ENCODE results near the gene ABTB1.
"Not testable (repeated sequence)": the region's sequence is repeated elsewhere in the genome, so short reads cannot be mapped to it uniquely, and the experiment has no call there.

Gene ABTB1

GRCh38 chr3:127651516-127652172, 21.1 kb upstream of the ABTB1 start:
- DNase-seq = no peak

GRCh38 chr3:127652246-127652995, 20.3 kb upstream of the ABTB1 start:
- DNase-seq = peak; percentile 77

- no peak for DNase-seq
Observed at GRCh38 chr3:127654374-127654773, 18.4 kb upstream of the ABTB1 start.

GRCh38 chr3:127654993-127655392, 17.8 kb upstream of the ABTB1 start:
- not testable (repeated sequence) for DNase-seq

- DNase-seq = no peak
Observed at GRCh38 chr3:127655641-127656040, 17.1 kb upstream of the ABTB1 start.

GRCh38 chr3:127656906-127657305, 15.8 kb upstream of the ABTB1 start:
- DNase-seq = no peak

- no peak for DNase-seq
Observed at GRCh38 chr3:127658234-127658633, 14.5 kb upstream of the ABTB1 start.

- no peak for DNase-seq
Observed at GRCh38 chr3:127660621-127661251, 12.0 kb upstream of the ABTB1 start.

- no peak for DNase-seq
Observed at GRCh38 chr3:127661600-127661999, 11.2 kb upstream of the ABTB1 start.

- DNase-seq = no peak
Observed at GRCh38 chr3:127662001-127662469, 10.7 kb upstream of the ABTB1 start.

- no peak for DNase-seq
Observed at GRCh38 chr3:127663151-127663550, 9.6 kb upstream of the ABTB1 start.

GRCh38 chr3:127665165-127665564, 7.6 kb upstream of the ABTB1 start:
- no peak for DNase-seq

GRCh38 chr3:127665586-127665985, 7.2 kb upstream of the ABTB1 start:
- DNase-seq = no peak

GRCh38 chr3:127666676-127667075, 6.1 kb upstream of the ABTB1 start:
- no peak for DNase-seq

- DNase-seq = no peak
Observed at GRCh38 chr3:127667119-127667681, 5.6 kb upstream of the ABTB1 start.

- DNase-seq = no peak
Observed at GRCh38 chr3:127668906-127669305, 3.8 kb upstream of the ABTB1 start.

- DNase-seq = no peak
Observed at GRCh38 chr3:127669541-127670228, 3.1 kb upstream of the ABTB1 start.

GRCh38 chr3:127670229-127670559, 2.6 kb upstream of the ABTB1 start:
- DNase-seq = peak; percentile 39

GRCh38 chr3:127670761-127671522, 1.8 kb upstream of the ABTB1 start:
- no peak for DNase-seq

GRCh38 chr3:127671523-127672428, 976 bp upstream of the ABTB1 start:
- DNase-seq = peak; percentile 45

Data from right forelimb (tissue), 1 donor.